Fibroblast of lung (primary cell): ENCODE results near the gene TAAR9. TPM values are rescaled to one million over a fixed set of nuclear protein-coding genes. Genes with fewer than 3 reads are reported as not detected.

Experiments
- DNase-seq, 2 donors: peaks; one replicate each; pipeline versions ENCODE4 v3.0.0 to v3.0.0-alpha.2; 2010; ENCODE audit warnings: low read depth in 2 of 2
- H2AFZ ChIP-seq: 2 replicates; pipeline ENCODE4 v1.5.1; 2012; ENCODE audit warnings: low read length, control low read depth, inconsistent platforms
- H3K27ac ChIP-seq: 2 replicates; pipeline ENCODE4 v1.5.1; 2011; ENCODE audit warnings: low read length, control low read depth; ENCODE audit not compliant: insufficient read depth
- H3K27me3 ChIP-seq: 2 replicates; pipeline ENCODE4 v1.5.1; 2011; ENCODE audit warnings: mild to moderate bottlenecking, low read length; ENCODE audit not compliant: control insufficient read depth, insufficient read depth
- H3K36me3 ChIP-seq: 2 replicates; pipeline ENCODE4 v1.5.1; 2011; ENCODE audit warnings: low read length; ENCODE audit not compliant: control insufficient read depth, insufficient read depth
- H3K4me1 ChIP-seq: 2 replicates; pipeline ENCODE4 v1.5.1; 2011; ENCODE audit warnings: low read length; ENCODE audit not compliant: control insufficient read depth, insufficient read depth; ENCODE audit errors: extremely low read depth
- H3K4me2 ChIP-seq: 2 replicates; pipeline ENCODE4 v1.5.1; 2011; ENCODE audit warnings: low read length, control low read depth; ENCODE audit not compliant: insufficient read depth; ENCODE audit errors: extremely low read depth
- H3K4me3 ChIP-seq, 4 experiments: fragments of 200-600 bp in 1 of 4; sonication (generic) in 1 of 4; replicated peaks in 1 of 4; 2 replicates each; pipeline ENCODE4 v1.5.1; 2011 to 2016; ENCODE audit warnings: low read length in 4 of 4, low read depth in 3 of 4, mild to moderate bottlenecking in 3 of 4, control low read depth in 2 of 4, inconsistent platforms in 1 of 4, mixed read lengths in 1 of 4; ENCODE audit not compliant: insufficient read depth in 1 of 4; ENCODE audit errors: control extremely low read depth in 1 of 4
- H3K79me2 ChIP-seq: 2 replicates; pipeline ENCODE4 v1.5.1; 2012; ENCODE audit warnings: mild to moderate bottlenecking, low read length, inconsistent platforms; ENCODE audit not compliant: control insufficient read depth, insufficient read depth
- H3K9ac ChIP-seq: 2 replicates; pipeline ENCODE4 v1.5.1; 2011; ENCODE audit warnings: mild to moderate bottlenecking, low read length, control low read depth; ENCODE audit not compliant: insufficient read depth
- H3K9me3 ChIP-seq: 2 replicates; pipeline ENCODE4 v1.5.1; 2012; ENCODE audit warnings: low read depth, low read length; ENCODE audit not compliant: control insufficient read depth, insufficient read depth
- H4K20me1 ChIP-seq: 2 replicates; pipeline ENCODE4 v1.5.1; 2011; ENCODE audit warnings: low read length; ENCODE audit not compliant: control insufficient read depth, insufficient read depth; ENCODE audit errors: extremely low read depth
- EZH2 ChIP-seq: IDR thresholded peaks from 2 replicates; pipeline ENCODE4 v1.5.1; 2012; ENCODE audit warnings: low read length, control low read depth, mild to moderate bottlenecking; ENCODE audit errors: missing control alignments
- polyA plus RNA-seq, 2 donors: library from polyadenylated mRNA; depleted of rRNA in 1 of 2; stranded (reverse) in 1 of 2; unstranded in 1 of 2; fragments of >200 nt; gene quantifications; 2 replicates each; pipeline ENCODE4 v1.2.1, GENCODE V29; 2011 to 2012; ENCODE audit warnings: missing spikeins in 1 of 2
- total RNA-seq: library from RNA; depleted of rRNA; stranded (reverse); fragments of >200 nt; gene quantifications from 2 replicates; pipeline ENCODE4 v1.2.1, GENCODE V29; 2014
- TF ChIP-seq, protein P1 (sequence below), 2 donors: IDR thresholded peaks in 1 of 2; conservative IDR thresholded peaks in 1 of 2; 1 replicate in 1 of 2; 2 replicates in 1 of 2; pipeline ENCODE4 v1.5.1; 2011 to 2012; ENCODE audit warnings: low read length in 2 of 2, control low read depth in 1 of 2, inconsistent platforms in 1 of 2, low read depth in 1 of 2, mild to moderate bottlenecking in 1 of 2

TAAR9 gene
- total and polyA plus RNA-seq, 2 donors (not counting 1 experiment from before 2014, with no cell fraction given): not detected

DNA sequence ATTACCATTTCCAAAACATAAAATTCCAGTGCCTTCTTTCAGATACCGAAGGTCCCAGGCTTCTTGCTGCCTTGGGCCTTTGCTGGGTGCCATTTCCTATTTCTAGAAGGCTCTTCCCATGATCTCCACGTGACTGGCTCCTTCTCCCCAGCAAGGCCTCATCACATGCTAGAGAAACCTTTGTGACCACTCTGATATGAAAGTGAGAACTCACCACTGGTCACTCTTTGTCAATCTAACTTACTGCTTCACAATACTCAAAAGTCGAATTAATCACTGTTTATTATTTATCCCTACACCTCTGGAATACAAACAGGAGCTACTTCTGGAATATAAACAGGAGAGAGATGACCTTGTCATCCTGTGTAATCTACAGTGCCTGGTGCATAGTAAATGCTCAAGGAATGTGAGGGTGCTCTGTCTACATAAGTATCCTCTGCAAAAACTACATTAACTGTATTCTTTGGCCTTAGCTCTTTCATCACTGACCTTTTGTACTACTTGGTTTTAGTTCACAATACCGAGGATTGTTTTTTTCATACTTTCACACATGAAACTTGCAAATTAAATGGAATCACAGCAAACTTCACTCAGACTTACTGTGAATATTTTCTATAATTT is 26.8 kb upstream of the TAAR9 start:
- Histone ChIP-seq H3K4me2 (peak overlapping the region; percentile 93), H3K27ac (no peak overlapping the region), H3K9me3 (no peaks in the 10 kb centered on the region), H4K20me1 (peaks cover 4% of the 10 kb centered on the region), H3K4me1 (no peaks in the 10 kb centered on the region), H3K4me3 (peak overlapping the region; percentile 79 to 92 (median 89)), H2AFZ (no peak overlapping the region), H3K9ac (no peak overlapping the region), H3K36me3 (no peaks in the 10 kb centered on the region), H3K79me2 (peaks cover 56% of the 10 kb centered on the region), H3K27me3 (peaks cover 4% of the 10 kb centered on the region)
- TF ChIP-seq EZH2: no peak
- TF ChIP-seq, protein P1, sequence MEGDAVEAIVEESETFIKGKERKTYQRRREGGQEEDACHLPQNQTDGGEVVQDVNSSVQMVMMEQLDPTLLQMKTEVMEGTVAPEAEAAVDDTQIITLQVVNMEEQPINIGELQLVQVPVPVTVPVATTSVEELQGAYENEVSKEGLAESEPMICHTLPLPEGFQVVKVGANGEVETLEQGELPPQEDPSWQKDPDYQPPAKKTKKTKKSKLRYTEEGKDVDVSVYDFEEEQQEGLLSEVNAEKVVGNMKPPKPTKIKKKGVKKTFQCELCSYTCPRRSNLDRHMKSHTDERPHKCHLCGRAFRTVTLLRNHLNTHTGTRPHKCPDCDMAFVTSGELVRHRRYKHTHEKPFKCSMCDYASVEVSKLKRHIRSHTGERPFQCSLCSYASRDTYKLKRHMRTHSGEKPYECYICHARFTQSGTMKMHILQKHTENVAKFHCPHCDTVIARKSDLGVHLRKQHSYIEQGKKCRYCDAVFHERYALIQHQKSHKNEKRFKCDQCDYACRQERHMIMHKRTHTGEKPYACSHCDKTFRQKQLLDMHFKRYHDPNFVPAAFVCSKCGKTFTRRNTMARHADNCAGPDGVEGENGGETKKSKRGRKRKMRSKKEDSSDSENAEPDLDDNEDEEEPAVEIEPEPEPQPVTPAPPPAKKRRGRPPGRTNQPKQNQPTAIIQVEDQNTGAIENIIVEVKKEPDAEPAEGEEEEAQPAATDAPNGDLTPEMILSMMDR (conservative IDR thresholded peaks at IDR 0.05 in 1 of 2, IDR thresholded peaks at IDR 0.05 in 1 of 2; ENCODE audit: low read depth in 1 of 2, low read length in 2 of 2): no peak
- DNase-seq: peak in 1 of 2 donors; percentile 57

DNA sequence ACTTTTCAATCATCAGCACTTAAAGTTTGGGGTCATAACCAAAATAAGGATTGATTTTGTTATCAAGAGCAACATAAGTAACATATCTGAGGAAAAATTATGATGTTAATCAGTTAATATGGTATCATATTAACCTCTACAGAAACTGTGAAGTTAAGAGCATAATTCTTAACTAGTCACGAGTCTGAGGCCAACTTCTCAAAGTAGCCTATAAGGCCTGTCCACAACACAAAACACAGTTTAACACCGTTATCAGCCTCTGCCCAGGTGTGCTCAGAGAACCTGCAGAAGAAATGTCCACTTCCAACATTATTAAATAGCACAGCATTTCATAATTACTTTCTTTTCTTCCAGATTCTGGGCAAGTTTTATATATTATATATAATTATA is 26.3 kb upstream of the TAAR9 start:
- Histone ChIP-seq H3K79me2 (peaks cover 52% of the 10 kb centered on the region), H3K4me3 (peak overlapping the region; percentile 79 to 92 (median 89)), H3K4me2 (peak overlapping the region; percentile 93), H3K9me3 (no peaks in the 10 kb centered on the region), H3K27me3 (peaks cover 4% of the 10 kb centered on the region), H3K36me3 (no peaks in the 10 kb centered on the region), H4K20me1 (peaks cover 4% of the 10 kb centered on the region), H3K9ac (no peak overlapping the region), H3K27ac (no peak overlapping the region), H2AFZ (no peak overlapping the region), H3K4me1 (no peaks in the 10 kb centered on the region)
- no peak for DNase-seq
- TF ChIP-seq EZH2: no peak
- TF ChIP-seq, protein P1 (conservative IDR thresholded peaks at IDR 0.05 in 1 of 2, IDR thresholded peaks at IDR 0.05 in 1 of 2; ENCODE audit: low read depth in 1 of 2, low read length in 2 of 2): no peak

- Histone ChIP-seq H3K9me3 (no peaks in the 10 kb centered on the region), H3K9ac (peak overlapping the region; percentile 75), H3K4me1 (no peaks in the 10 kb centered on the region), H3K27ac (peak overlapping the region; percentile 61), H4K20me1 (peaks cover 4% of the 10 kb centered on the region), H3K27me3 (peaks cover 4% of the 10 kb centered on the region), H3K36me3 (no peaks in the 10 kb centered on the region), H3K79me2 (peaks cover 49% of the 10 kb centered on the region), H3K4me2 (peak overlapping the region; percentile 93), H3K4me3 (peak overlapping the region; percentile 79 to 92 (median 89)), H2AFZ (peak overlapping the region; percentile 19)
- DNase-seq: no peak
- TF ChIP-seq, protein P1 (conservative IDR thresholded peaks at IDR 0.05 in 1 of 2, IDR thresholded peaks at IDR 0.05 in 1 of 2; ENCODE audit: low read depth in 1 of 2, low read length in 2 of 2): no peak
- TF ChIP-seq EZH2: no peak
Measured at GRCh38 chr6:132512342-132512637, 25.8 kb upstream of the TAAR9 start.
